Panc1 (cell line): Measurements from ENCODE around the gene MAP3K13. TPM values are rescaled to one million over a fixed set of nuclear protein-coding genes. Genes with fewer than 3 reads are reported as not detected.

Experiments used
- ATAC-seq: fragments of 200-7000 bp; cut with Tn5 transposase; 2 replicates; pipeline ENCODE4 v1.9.1; 2020; ENCODE audit warnings: mild to moderate bottlenecking, moderate library complexity
- BruUV-seq: library from RNA; stranded (reverse); fragments of 400-500 nt; replicated peaks from 2 replicates; lab custom pipeline; 2021; lab: Mats Ljungman, UMichigan
- CTCF ChIA-PET: fragments of 300-600 bp; sonication (Branson Sonifier 250); formaldehyde crosslinking; loops from one replicate; lab custom pipeline; 2022; ENCODE audit warnings: antibody characterized with exemption; lab: Charles Lee
- POLR2A ChIA-PET: fragments of 300-600 bp; sonication (Branson Sonifier 250); formaldehyde crosslinking; loops from one replicate; lab custom pipeline; 2022; ENCODE audit warnings: antibody characterized with exemption; lab: Charles Lee
- DNase-seq: peaks from one replicate; pipeline ENCODE4 v3.0.0-alpha.2; 2010; ENCODE audit warnings: low read depth, low spot score
- H3K27ac ChIP-seq: 2 replicates; pipeline ENCODE4 v1.5.1; 2011; ENCODE audit warnings: mild to moderate bottlenecking, low read length, inconsistent platforms
- H3K27me3 ChIP-seq: fragments of 200-500 bp; sonication (Bioruptor generic); 2 replicates; pipeline ENCODE4 v1.6.0; 2014; ENCODE audit warnings: low read length, inconsistent platforms; ENCODE audit not compliant: control insufficient read depth, insufficient read depth
- H3K36me3 ChIP-seq: fragments of 200-500 bp; sonication (Bioruptor generic); 2 replicates; pipeline ENCODE4 v1.5.1; 2014; ENCODE audit warnings: inconsistent platforms, mild to moderate bottlenecking, low read length, moderate library complexity; ENCODE audit not compliant: control insufficient read depth, insufficient read depth
- H3K4me1 ChIP-seq: 2 replicates; pipeline ENCODE4 v1.5.1; 2011; ENCODE audit warnings: inconsistent platforms, mild to moderate bottlenecking, low read length, moderate library complexity; ENCODE audit not compliant: control insufficient read depth, insufficient read depth
- H3K4me3 ChIP-seq, 2 experiments: 2 replicates each; pipeline ENCODE4 v1.5.1; 2011 to 2012; ENCODE audit warnings: low read depth in 2 of 2, low read length in 2 of 2, mild to moderate bottlenecking in 2 of 2, inconsistent platforms in 1 of 2, moderate library complexity in 1 of 2
- H3K9me3 ChIP-seq: fragments of 200-500 bp; sonication (Bioruptor generic); 2 replicates; pipeline ENCODE4 v1.5.1; 2014; ENCODE audit warnings: low read depth, mild to moderate bottlenecking, inconsistent platforms, low read length, moderate library complexity; ENCODE audit not compliant: control insufficient read depth, insufficient read depth
- CTCF ChIP-seq: fragments of 450-650 bp; IDR thresholded peaks from 2 replicates; pipeline ENCODE4 v1.5.1; 2017; ENCODE audit warnings: mild to moderate bottlenecking
- POLR2AphosphoS5 ChIP-seq: IDR thresholded peaks from 2 replicates; pipeline ENCODE4 v1.6.1; 2012; ENCODE audit warnings: mild to moderate bottlenecking, low read depth, low read length, moderate library complexity
- REST ChIP-seq, 2 experiments: IDR thresholded peaks; 2 replicates each; pipeline ENCODE4 v1.6.1; 2011 to 2012; ENCODE audit warnings: low read depth in 2 of 2, control low read depth in 1 of 2, low read length in 1 of 2, mild to moderate bottlenecking in 1 of 2, moderate library complexity in 1 of 2; ENCODE audit not compliant: insufficient read depth in 1 of 2
- SIN3A ChIP-seq: IDR thresholded peaks from 2 replicates; pipeline ENCODE4 v1.6.1; 2012; ENCODE audit warnings: low read depth, mild to moderate bottlenecking, low read length, moderate library complexity, borderline replicate concordance; ENCODE audit not compliant: insufficient read depth
- TCF7L2 ChIP-seq: IDR thresholded peaks from 2 replicates; pipeline ENCODE4 v1.6.1; 2011; ENCODE audit warnings: mild to moderate bottlenecking, low read depth, low read length, inconsistent platforms
- in situ Hi-C: cut with HindIII; loops from 2 replicates; pipeline ENCODE4 v1.10.0; 2016; ENCODE audit warnings: low sequenced_read_pairs, low pct_unique_long_range_greater_than_20kb
- intact Hi-C: fragments of 100-400 bp; cut with micrococcal nuclease; formaldehyde crosslinking; loops from one replicate; pipeline ENCODE4 v1.10.0; 2022; ENCODE audit not compliant: unreplicated experiment
- total RNA-seq: library from RNA; stranded (reverse); gene quantifications from one replicate; pipeline ENCODE4 v1.2.1, GENCODE V29; 2021; ENCODE audit not compliant: unreplicated experiment

MAP3K13 gene
- total RNA-seq, 1 experiment from 2014 or later: 26.6 TPM

- TF ChIP-seq SIN3A (no peak), TCF7L2 (no peak), CTCF (no peak), POLR2AphosphoS5 (no peak), REST (IDR thresholded peaks at IDR 0.05; ENCODE audit: insufficient read depth in 1 of 2, low read depth in 2 of 2, low read length in 1 of 2) (no peak)
- Histone ChIP-seq H3K36me3 (no peaks in the 10 kb centered on the region), H3K4me3 (no peak overlapping the region), H3K27me3 (no peaks in the 10 kb centered on the region), H3K4me1 (no peaks in the 10 kb centered on the region), H3K9me3 (no peaks in the 10 kb centered on the region), H3K27ac (no peak overlapping the region)
- ChIA-PET POLR2A (no interaction called here), CTCF (no interaction called here)
- ATAC-seq (no peak), DNase-seq (no peak)
- in situ Hi-C loops (no loop called here), intact Hi-C loops (no loop called here)
- BruUV-seq: no TSS peak
Measured at GRCh38 chr3:185511711-185512110, 148.8 kb downstream of the MAP3K13 start.

- no peaks in the 10 kb centered on the region for H3K9me3 ChIP-seq
- no peaks in the 10 kb centered on the region for H3K4me1 ChIP-seq
- intact Hi-C loops (no loop called here), in situ Hi-C loops (no loop called here)
- TF ChIP-seq TCF7L2 (no peak), REST (IDR thresholded peaks at IDR 0.05; ENCODE audit: insufficient read depth in 1 of 2, low read depth in 2 of 2, low read length in 1 of 2) (no peak), CTCF (no peak), SIN3A (no peak), POLR2AphosphoS5 (no peak)
- DNase-seq: no peak
- ATAC-seq: no peak
- ChIA-PET POLR2A (interaction anchor here (0.7 kb wide), 1 partner anchor 695 kb away, joined by 3 read pairs; no protein-coding TSS in a partner anchor), CTCF (no interaction called here)
- H3K27ac ChIP-seq: no peak overlapping the region
- H3K4me3 ChIP-seq: no peak overlapping the region
- H3K27me3 ChIP-seq: no peaks in the 10 kb centered on the region
- H3K36me3 ChIP-seq: no peaks in the 10 kb centered on the region
- BruUV-seq: no TSS peak
Measured at GRCh38 chr3:185517387-185518130, 154.6 kb downstream of the MAP3K13 start.
